AG09309 (cell line): ENCODE data around the gene MBTPS1.
A peak's percentile ranks its signal among the peaks of the same experiment; 100 is the strongest.

Source experiments
- DNase-seq: peaks from one replicate; pipeline ENCODE4 v3.0.0-alpha.2; 2010; ENCODE audit warnings: low read depth
- H3K4me3 ChIP-seq: 2 replicates; pipeline ENCODE4 v1.5.1; 2011; ENCODE audit warnings: mild to moderate bottlenecking, low read depth, low read length, moderate library complexity; ENCODE audit not compliant: control insufficient read depth
- TF ChIP-seq, protein P1 (sequence below): IDR thresholded peaks from 2 replicates; pipeline ENCODE4 v1.5.1; 2011; ENCODE audit warnings: mild to moderate bottlenecking, low read depth, low read length, inconsistent platforms; ENCODE audit not compliant: insufficient read depth, control insufficient read depth; ENCODE audit errors: missing control alignments

The MBTPS1 gene

DNA sequence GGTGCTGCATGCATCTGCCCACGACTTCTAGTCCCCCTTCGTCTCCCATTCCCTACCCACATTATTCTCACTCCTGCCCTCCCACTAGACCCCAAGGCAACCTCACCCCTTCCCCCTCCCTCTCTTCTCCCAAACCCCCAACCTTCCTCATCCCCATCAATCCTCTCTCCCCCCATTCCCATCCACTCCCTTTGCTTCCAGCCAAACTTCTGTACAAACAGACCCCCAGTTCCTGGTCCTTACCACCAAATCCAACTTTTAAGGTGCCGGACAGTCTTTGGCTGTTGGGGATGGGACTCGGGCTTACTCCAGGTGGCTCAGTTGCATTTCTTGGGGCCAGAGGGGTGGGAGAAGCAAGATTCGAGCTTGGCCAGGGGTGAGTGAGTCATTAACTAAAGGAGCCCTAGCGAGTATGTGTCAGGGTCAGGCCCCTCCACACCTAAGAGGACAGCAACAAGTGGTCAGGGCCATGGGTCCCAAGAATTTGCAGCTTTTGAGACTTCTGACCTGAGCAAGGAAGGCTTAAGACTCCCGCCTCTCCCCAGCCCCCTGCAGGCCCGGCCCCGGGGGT lies 74.3 kb downstream of the MBTPS1 start, which contains the start of gene SLC38A8:
Gene SLC38A8, minus strand, starts transcription at position 488 of the 571 bp plus-strand sequence. CDS start 638 bp downstream, outside the sequence.
- DNase-seq: no peak
- no peak within 1 kb of the TSS for H3K4me3 ChIP-seq
- TF ChIP-seq, protein P1, sequence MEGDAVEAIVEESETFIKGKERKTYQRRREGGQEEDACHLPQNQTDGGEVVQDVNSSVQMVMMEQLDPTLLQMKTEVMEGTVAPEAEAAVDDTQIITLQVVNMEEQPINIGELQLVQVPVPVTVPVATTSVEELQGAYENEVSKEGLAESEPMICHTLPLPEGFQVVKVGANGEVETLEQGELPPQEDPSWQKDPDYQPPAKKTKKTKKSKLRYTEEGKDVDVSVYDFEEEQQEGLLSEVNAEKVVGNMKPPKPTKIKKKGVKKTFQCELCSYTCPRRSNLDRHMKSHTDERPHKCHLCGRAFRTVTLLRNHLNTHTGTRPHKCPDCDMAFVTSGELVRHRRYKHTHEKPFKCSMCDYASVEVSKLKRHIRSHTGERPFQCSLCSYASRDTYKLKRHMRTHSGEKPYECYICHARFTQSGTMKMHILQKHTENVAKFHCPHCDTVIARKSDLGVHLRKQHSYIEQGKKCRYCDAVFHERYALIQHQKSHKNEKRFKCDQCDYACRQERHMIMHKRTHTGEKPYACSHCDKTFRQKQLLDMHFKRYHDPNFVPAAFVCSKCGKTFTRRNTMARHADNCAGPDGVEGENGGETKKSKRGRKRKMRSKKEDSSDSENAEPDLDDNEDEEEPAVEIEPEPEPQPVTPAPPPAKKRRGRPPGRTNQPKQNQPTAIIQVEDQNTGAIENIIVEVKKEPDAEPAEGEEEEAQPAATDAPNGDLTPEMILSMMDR: no peak

DNA sequence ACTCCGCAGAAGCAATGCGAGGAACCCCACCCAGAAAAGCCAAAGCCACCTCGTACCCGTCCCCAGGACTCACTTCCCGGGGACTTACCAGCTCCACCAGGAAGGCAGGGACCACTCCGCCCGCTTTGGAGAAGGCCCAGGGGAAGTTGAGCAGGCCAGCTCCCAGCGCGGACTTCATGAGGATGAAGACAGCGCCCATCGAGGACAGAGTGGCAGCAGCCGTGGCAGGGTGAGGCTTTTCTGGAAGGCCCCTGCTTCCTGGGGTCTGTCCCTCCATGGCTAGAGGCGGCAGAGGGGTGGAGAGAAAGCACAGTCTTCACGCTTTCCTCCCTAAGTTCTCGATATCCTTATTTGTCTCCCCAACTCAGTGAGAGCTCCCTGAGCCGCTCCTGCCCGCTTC lies 74.9 kb downstream of the MBTPS1 start:
- no peak for DNase-seq
- H3K4me3 ChIP-seq: no peak overlapping the region
- TF ChIP-seq, protein P1: no peak

DNA sequence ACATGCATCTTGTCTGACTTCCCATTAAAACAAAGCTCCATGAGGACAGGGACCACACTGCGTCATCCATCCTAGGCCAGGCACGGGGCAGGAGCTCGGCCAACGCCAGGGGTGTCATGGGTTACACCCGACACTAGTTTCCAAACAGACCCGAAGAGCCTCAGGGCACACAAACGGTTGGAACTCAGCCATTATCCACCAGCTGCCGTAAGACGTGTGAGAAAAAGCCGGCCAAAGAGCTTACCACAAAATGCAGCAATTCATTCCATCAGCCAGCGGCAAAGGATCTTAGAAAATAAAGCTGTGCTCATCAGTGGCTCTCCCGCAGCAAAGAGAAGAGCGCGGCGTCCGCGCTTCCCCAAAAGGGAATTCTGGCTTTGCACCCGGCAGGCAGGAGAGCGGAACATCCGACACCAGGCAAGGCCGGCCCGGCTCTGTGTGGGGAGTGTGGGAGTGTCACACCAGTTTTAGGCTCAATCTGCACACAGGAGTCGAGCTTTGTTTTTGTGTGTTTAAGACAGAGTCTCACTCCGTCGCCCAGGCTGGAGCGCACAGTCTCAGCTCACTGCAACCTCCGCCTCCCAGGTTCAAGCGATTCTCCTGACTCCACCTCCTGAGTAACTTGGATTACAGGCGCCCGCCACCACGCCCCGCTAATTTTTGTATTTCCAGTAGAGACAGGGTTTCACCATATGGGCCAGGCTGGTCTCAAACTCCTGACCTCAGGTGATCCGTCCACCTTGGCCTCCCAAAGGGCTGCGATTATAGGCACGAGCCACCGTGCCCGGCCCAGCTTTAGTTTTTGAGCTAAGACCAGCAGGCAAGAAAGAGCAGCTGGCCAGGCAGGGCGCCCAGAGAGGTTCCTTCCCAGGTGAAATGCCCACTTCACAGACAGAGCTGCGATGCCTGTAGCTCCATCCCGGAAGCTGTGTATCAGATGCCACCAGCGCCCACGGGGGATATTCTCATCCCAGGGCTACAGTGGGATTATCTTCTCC lies 75.6 kb downstream of the MBTPS1 start:
- DNase-seq: peak; percentile 63
- TF ChIP-seq, protein P1: no peak
- H3K4me3 ChIP-seq: no peak overlapping the region

DNA sequence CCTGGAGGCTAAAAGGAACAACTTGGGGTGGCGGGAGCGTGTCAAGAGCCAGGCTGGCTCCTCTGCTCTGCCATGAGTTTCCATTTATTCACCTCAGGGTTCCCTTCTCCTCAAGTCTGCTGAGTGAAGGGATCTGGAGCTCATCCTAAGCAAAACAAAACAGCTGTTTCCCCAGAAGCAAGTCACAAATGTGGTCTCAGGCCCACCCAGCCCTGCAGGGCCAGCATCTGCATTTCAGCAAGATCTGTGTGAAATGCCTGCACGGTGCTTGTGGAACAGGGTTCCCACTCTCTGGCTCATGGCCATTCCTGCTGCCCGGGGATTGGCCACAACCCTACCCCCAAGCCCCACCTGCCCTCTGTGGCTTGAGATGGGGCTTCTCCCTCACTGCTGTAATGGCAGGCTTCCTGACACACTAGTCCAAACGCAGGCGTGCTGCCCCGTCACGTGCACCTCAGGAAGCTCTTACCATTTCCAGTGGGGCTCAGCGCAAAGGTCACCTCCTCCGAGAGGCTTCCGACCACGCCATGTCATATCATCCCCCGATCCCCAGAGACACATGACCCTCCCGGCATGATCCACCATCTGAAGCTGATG lies 76.4 kb downstream of the MBTPS1 start:
- no peak for DNase-seq
- TF ChIP-seq, protein P1: no peak
- H3K4me3 ChIP-seq: no peak overlapping the region

DNA sequence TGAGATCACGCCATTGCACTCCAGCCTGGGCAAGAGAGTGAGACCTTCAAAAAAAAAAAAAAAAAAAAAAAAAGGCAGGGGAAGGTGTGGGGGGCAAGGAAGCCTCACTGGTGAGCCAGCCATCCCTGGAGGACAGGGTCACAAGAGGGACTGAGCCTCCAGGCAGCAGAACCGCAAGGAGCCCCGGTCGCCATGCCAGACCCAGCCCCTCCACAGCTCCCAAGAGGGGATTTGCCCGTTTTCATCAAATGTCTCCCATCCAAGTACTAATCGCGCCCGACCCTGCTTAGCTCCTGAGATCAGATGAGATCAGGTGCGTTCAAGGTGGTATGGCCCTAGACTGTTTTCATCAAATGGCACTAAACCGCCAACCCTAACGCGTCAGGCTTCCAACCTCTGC lies 77.0 kb downstream of the MBTPS1 start:
- no peak overlapping the region for H3K4me3 ChIP-seq
- no peak for DNase-seq
- TF ChIP-seq, protein P1: no peak

DNA sequence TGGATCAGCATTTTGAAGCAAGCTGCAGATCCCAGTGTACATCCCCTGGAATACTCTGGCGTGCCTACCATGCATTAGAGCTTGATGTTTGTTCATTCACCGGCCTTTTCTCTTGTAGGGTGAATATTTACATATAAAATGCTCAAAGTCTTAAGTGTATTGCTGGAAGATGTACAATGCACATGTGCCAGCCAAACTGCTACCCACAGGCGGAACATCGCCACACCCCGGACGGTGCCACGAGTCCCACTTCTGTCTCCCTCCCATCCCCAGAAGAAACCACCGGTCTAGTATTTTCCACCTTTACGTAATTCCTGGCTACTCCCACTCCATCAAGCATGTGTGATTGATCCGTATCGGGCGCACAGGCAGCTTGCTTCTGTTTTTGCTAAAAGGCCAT lies 78.3 kb downstream of the MBTPS1 start:
- H3K4me3 ChIP-seq: no peak overlapping the region
- DNase-seq: no peak
- TF ChIP-seq, protein P1: no peak
